ENCODE results near the gene HES6.

Gene HES6

GRCh38 chr2:238255151-238255551 lies 15.3 kb upstream of the HES6 start:
- in situ Hi-C loops (cut with MboI; ENCODE audit: low sequenced_read_pairs) = no loop called here

GRCh38 chr2:238254095-238254723 lies 14.4 kb upstream of the HES6 start:
- in situ Hi-C loops (cut with MboI; ENCODE audit: low sequenced_read_pairs) = no loop called here

GRCh38 chr2:238252766-238253630 lies 13.2 kb upstream of the HES6 start:
- in situ Hi-C loops (cut with MboI; ENCODE audit: low sequenced_read_pairs) = no loop called here

GRCh38 chr2:238251986-238252385 lies 12.1 kb upstream of the HES6 start:
- in situ Hi-C loops (cut with MboI; ENCODE audit: low sequenced_read_pairs) = no loop called here

DNA sequence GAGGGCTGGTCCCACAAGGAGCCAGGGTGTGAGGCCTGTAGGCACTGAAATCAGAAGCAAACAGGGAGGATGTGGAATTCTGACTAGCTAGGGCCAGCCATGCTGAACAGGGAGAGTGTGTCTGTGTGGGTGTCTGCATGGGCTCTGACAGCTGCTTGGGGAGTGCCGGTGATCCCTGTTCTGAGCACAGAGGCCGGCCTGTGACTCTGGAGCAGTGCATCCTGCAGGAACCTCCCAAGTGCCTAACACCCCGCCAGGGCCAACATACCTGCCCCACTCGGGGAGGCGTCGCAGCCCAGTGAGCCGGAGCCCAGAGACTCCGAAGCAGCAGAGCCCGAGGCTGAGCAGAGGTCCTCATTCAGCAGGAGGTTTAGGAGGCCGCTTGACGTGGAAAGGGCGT lies 11.5 kb upstream of the HES6 start:
- in situ Hi-C loops (cut with MboI; ENCODE audit: low sequenced_read_pairs) = no loop called here

GRCh38 chr2:238250896-238251295 lies 11.1 kb upstream of the HES6 start:
- in situ Hi-C loops (cut with MboI; ENCODE audit: low sequenced_read_pairs) = no loop called here

DNA sequence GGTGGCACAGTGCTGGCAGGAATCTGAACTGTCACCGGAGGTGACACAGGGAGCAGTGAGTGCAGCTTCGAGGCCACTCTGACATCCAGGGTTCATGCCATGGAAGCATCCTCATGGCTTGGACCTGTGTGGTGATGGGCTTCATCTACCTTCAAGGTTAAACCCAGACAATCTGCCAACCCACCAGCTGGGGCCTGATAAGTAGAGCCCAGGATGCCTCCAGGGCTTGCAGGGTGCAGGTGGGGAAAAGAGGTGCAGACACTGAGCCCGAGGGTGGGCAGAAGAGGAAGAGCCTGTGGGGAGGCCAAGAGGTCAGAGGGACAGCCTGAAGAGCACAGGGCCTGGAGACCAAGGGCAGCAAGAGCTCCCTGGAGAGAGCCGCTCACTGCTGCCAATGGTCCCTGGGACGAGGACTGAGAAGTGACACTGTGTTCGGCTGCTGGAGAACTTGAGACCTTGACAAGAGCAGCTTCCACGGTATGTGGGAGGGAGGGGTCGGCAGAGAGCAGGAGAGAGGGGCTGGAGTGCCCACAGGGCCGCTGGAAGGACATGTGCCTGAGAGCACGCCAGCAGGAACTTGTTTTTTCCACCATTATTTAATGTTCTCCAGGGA lies 8.1 kb upstream of the HES6 start:
- in situ Hi-C loops (cut with MboI; ENCODE audit: low sequenced_read_pairs) = no loop called here

GRCh38 chr2:238247002-238247822 lies 7.4 kb upstream of the HES6 start:
- in situ Hi-C loops (cut with MboI; ENCODE audit: low sequenced_read_pairs) = no loop called here

- in situ Hi-C loops (cut with MboI; ENCODE audit: low sequenced_read_pairs) = no loop called here
Measured at GRCh38 chr2:238244151-238244550, 4.3 kb upstream of the HES6 start.

DNA sequence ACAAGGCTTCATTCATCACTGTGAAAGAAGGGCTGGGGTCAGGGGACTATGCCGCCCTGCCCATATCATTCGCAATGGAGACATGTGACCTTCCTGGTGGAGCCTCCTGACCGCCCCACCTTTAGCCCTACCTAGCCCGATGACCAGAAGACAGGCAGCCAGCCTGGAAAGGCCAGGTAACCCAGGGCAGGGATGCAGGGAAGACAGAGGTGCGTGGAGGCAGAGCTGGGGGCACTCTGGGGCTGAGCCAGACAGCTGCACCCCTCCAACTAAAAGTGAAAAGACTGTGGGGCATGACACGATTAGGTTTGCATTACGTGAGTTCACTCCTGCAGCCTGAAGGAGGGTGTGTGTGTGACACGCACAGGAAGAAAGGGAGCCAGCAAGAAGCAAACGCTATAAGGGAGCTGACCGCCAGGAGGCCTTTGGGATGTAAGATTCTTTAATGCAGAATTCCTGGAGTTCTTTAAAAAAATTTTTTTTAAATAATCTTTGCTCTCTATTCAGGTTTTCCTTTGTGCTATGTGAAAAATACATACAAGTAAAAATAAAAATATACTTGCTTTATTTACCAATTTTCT lies 3.7 kb upstream of the HES6 start:
- in situ Hi-C loops (cut with MboI; ENCODE audit: low sequenced_read_pairs) = no loop called here

DNA sequence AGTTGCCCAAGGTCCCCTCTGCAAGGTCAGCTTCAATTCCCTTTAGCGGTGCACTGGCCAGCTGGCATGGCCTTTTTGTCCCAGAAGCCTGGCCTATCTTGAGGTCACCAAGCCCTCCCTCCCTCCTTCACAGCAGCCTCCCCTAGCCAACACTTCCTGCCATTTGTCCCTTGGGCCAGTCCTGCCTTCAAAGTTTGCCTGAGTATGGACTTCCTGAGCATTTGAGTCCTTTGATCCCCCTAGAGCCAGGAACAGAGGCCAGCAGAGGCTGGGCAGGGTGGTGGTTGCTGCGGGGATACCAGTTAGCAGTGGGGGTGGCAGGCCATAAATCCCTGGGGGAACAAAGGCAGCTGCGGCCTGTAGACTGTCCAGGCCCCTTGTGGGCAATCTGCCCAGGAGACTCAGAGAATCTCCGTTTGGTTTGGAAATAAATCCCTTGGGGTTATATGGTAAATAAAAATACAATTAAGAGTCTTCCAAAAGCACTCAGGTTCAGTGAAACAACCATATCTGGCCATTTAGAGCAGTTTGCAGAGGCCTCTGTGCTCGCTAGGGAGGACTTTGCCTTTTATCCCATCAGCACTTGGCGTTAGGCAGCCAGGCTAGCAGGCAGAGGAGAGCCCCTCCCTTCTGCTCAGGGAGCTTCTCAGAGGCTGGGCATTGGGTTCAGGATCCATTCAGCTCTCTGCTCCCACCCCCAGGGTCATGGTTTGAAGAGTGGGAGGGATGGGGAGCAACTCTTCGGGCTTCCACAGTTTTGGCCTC lies 3.1 kb upstream of the HES6 start:
- in situ Hi-C loops (cut with MboI; ENCODE audit: low sequenced_read_pairs) = no loop called here

DNA sequence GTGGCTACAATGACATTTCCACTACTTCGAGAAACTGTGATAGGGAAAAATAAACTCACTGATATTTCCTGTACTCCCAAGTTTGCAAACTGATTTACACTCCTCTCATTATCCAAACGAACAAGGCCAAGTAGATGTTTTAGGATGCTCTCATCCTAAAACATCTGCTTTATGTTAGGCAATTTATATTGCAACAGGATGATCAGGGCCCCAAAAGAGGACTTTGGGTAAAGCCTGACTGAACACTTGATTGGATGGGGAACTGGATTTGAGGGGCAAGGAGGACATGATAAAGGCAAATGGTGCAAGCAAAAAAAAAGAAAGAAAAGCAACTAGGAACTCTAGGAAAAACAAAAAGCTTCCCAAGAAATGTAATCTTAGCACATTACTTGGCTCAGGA lies 2.1 kb upstream of the HES6 start:
- in situ Hi-C loops (cut with MboI; ENCODE audit: low sequenced_read_pairs) = no loop called here

DNA sequence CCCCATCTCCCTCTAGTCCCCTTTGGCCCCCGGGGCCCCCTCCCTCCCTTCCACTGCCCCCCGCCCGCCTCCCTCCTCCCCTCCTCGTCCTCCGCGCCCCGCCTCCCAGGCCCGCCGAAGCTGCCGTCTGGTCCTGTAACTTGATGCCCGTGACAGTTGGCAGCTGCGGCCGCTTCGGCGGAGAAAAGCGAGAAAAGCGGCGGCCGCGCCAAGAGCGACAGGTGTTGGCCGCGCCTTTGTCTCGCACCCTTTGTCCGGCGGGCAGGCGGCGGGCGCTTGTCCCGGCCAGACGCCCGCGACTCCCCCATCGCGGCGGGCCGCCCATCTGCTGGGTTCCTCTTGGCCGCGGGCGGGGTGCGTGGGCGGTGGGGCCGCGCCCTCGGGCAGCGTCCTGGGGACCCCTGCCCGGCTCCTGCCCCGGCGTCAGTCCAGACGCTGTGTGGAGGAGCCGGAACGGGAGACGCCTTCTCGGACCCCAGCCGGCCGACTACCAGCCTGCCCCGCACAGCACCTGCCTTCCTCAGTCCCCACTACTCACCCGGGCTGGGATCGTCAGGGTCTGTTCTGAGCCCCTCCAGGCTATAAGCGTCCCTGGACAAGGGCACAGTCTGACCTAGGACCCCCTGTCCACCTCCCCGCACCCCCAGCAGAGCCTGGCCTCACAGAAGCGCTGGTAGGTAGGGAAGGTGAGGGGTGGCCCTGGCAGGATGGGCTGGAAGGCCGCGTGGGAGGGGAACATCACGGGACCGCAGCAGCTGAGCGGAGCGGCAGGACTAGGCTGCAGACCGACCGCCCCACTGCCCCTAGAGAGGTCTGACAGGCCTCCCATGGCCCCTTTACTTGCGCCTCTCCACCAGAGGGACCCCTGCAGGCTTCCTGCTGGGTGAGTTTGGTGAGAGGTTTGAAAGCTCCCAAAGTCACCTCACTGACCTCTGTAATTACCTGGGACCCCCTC lies 1.2 kb upstream of the HES6 start:
- in situ Hi-C loops (cut with MboI; ENCODE audit: low sequenced_read_pairs) = no loop called here

DNA sequence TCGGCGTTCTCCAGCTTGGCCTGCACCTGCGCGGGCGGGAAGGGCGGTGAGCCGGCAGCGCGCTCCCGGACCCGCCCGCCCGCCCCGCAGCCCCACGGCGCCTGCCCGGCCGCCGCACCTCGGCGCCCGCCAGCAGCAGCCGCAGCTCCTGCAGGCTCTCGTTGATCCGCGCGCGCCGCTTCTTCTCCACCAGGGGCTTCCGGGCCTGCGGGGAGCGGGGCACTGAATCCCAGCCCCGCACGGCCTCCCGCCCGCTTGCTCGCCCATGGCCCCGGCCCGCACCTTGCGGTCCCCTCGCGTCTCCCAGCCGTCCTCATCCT lies 335 bp downstream of the HES6 start:
- in situ Hi-C loops (cut with MboI; ENCODE audit: low sequenced_read_pairs) = no loop called here

- in situ Hi-C loops (cut with MboI; ENCODE audit: low sequenced_read_pairs) = no loop called here
Measured at GRCh38 chr2:238238766-238239542, 884 bp downstream of the HES6 start.

DNA sequence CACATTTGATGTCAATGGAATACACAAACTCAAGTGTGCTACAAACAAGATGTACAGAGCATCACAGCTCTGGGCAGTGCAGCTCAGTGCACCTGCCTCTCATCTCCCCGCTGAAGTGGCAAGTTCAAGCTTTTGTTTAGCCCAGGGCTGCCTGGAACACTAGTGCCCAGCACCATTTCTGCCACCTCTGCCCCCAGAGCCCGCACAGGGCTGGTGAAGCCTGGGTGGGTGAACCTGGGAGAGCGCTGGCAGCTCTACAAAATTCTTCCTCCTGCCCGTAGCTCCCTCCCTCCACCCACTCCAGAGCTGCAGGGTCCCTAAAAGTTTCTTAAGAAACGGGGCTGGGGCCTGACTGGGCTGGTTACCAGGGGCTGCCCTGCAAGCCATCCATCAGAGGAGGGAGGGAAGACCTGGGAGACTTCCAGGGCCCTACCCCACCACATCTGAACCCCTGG lies 1.5 kb downstream of the HES6 start:
- in situ Hi-C loops (cut with MboI; ENCODE audit: low sequenced_read_pairs) = no loop called here

GRCh38 chr2:238237431-238238135 lies 2.3 kb downstream of the HES6 start:
- in situ Hi-C loops (cut with MboI; ENCODE audit: low sequenced_read_pairs) = no loop called here

- in situ Hi-C loops (cut with MboI; ENCODE audit: low sequenced_read_pairs) = no loop called here
Measured at GRCh38 chr2:238236571-238236970, 3.3 kb downstream of the HES6 start.
